Renal cortical epithelial cell (primary cell): ENCODE data around the gene ATAT1. TPM values are rescaled to one million over a fixed set of nuclear protein-coding genes. Genes with fewer than 3 reads are reported as not detected.

Experiments
- DNase-seq: peaks from one replicate; pipeline ENCODE4 v3.0.0-alpha.2; 2011; ENCODE audit warnings: low read depth
- total RNA-seq: library from RNA; depleted of rRNA; stranded (reverse); fragments of >200 nt; gene quantifications from 2 replicates; pipeline ENCODE4 v1.2.3, GENCODE V29; 2014

Gene ATAT1
- total RNA-seq: 7.6 and 7.8 TPM in 2 replicates

- peak; percentile 47 for DNase-seq
These were observed at the start of gene ATAT1 for GRCh38 chr6:30626484-30627366. Gene ATAT1 (plus strand): TSS chr6:30626874.

- no peak for DNase-seq
These were observed 48.6 kb upstream of the ATAT1 start for GRCh38 chr6:30578051-30578450.

- DNase-seq: no peak
These were observed 42.8 kb upstream of the ATAT1 start for GRCh38 chr6:30583921-30584320.

- no peak for DNase-seq
These were observed 36.8 kb upstream of the ATAT1 start for GRCh38 chr6:30589754-30590358.

GRCh38 chr6:30590509-30590908 is 36.2 kb upstream of the ATAT1 start:
- no peak for DNase-seq

- peak; percentile 34 for DNase-seq
These were observed 35.7 kb upstream of the ATAT1 start for GRCh38 chr6:30591008-30591407.

- no peak for DNase-seq
These were observed 34.4 kb upstream of the ATAT1 start for GRCh38 chr6:30592287-30592686.

GRCh38 chr6:30597315-30598144 is 29.1 kb upstream of the ATAT1 start:
- DNase-seq: peak; percentile 77

GRCh38 chr6:30598912-30599624 is 27.6 kb upstream of the ATAT1 start:
- DNase-seq: no peak

GRCh38 chr6:30599625-30600324 is 26.9 kb upstream of the ATAT1 start:
- no peak for DNase-seq

- no peak for DNase-seq
These were observed 26.2 kb upstream of the ATAT1 start for GRCh38 chr6:30600451-30600961.

- DNase-seq: no peak
These were observed 25.2 kb upstream of the ATAT1 start for GRCh38 chr6:30601436-30601814.

GRCh38 chr6:30601815-30602641 is 24.6 kb upstream of the ATAT1 start:
- DNase-seq: no peak

GRCh38 chr6:30603961-30604360 is 22.7 kb upstream of the ATAT1 start:
- DNase-seq: no peak

- no peak for DNase-seq
These were observed 16.6 kb upstream of the ATAT1 start for GRCh38 chr6:30610065-30610464.

GRCh38 chr6:30611150-30611855 is 15.4 kb upstream of the ATAT1 start:
- DNase-seq: no peak

- DNase-seq: no peak
These were observed 14.8 kb upstream of the ATAT1 start for GRCh38 chr6:30611856-30612194.

GRCh38 chr6:30612213-30612612 is 14.5 kb upstream of the ATAT1 start:
- DNase-seq: peak; percentile 47

GRCh38 chr6:30612687-30613248 is 13.9 kb upstream of the ATAT1 start:
- peak; percentile 90 for DNase-seq
